GM12878 (cell line): Measurements from ENCODE around the gene FAM229A. TPM values are rescaled to one million over a fixed set of nuclear protein-coding genes. Genes with fewer than 3 reads are reported as not detected.

Experiments
- ATAC-seq: fragments of 200-7000 bp; cut with Tn5 transposase; 3 replicates; pipeline ENCODE4 v1.9.1; 2020; ENCODE audit warnings: mild to moderate bottlenecking, moderate library complexity
- BruUV-seq: library from RNA; stranded (reverse); fragments of 400-500 nt; replicated peaks from 2 replicates; lab custom pipeline; 2021; lab: Mats Ljungman, UMichigan
- CTCF ChIA-PET: fragments of 300-600 bp; sonication (Branson Sonifier 250); formaldehyde crosslinking; extraction: SDS; loops from one replicate; lab custom pipeline; 2021; ENCODE audit warnings: inconsistent platforms; lab: Yijun Ruan, JAX
- POLR2A ChIA-PET: fragments of 350-600 bp; formaldehyde crosslinking; extraction: SDS; loops from one replicate; lab custom pipeline; 2021; ENCODE audit warnings: inconsistent platforms; lab: Charles Lee
- RAD21 ChIA-PET: fragments of 300-600 bp; sonication (Branson Sonifier 250); formaldehyde crosslinking; loops from one replicate; lab custom pipeline; 2023; ENCODE audit warnings: antibody characterized with exemption; ENCODE audit not compliant: unreplicated experiment; lab: Charles Lee
- SMC1A ChIA-PET: fragments of 300-600 bp; sonication (Branson Sonifier 250); formaldehyde crosslinking; loops from one replicate; lab custom pipeline; 2023; ENCODE audit not compliant: unreplicated experiment, uncharacterized antibody; lab: Charles Lee
- DNase-seq: peaks from one replicate; pipeline ENCODE4 v3.0.0-alpha.2; 2011; ENCODE audit warnings: low read depth, low spot score
- FAIRE-seq: peaks from 3 replicates; lab custom pipeline; 2011; peaks lifted over from hg19 to GRCh38; lab: Jason Lieb, UNC
- H2AFZ ChIP-seq: 2 replicates; pipeline ENCODE4 v1.6.0; 2011; ENCODE audit warnings: low read depth, low read length, control low read depth; ENCODE audit not compliant: control insufficient read depth
- H3K27ac ChIP-seq: 2 replicates; pipeline ENCODE4 v1.5.1; 2011; ENCODE audit warnings: control low read depth; ENCODE audit not compliant: control insufficient read depth, insufficient read depth
- H3K27me3 ChIP-seq, 2 experiments: replicated peaks in 1 of 2; 2 replicates each; pipeline versions ENCODE4 v1.6.0 to v1.6.1; 2011; ENCODE audit warnings: low read length in 1 of 2; ENCODE audit not compliant: control insufficient read depth in 2 of 2, insufficient read depth in 2 of 2
- H3K36me3 ChIP-seq, 2 experiments: 2 replicates each; pipeline ENCODE4 v1.5.1; 2011; ENCODE audit warnings: low read length in 1 of 2; ENCODE audit not compliant: control insufficient read depth in 2 of 2, insufficient read depth in 2 of 2
- H3K4me1 ChIP-seq: 2 replicates; pipeline ENCODE4 v1.6.1; 2011; ENCODE audit warnings: mild to moderate bottlenecking, low read length, moderate library complexity, mixed read lengths; ENCODE audit not compliant: control insufficient read depth, insufficient read depth
- H3K4me2 ChIP-seq: 2 replicates; pipeline ENCODE4 v1.6.0; 2011; ENCODE audit warnings: control low read depth; ENCODE audit not compliant: control insufficient read depth, insufficient read depth
- H3K4me3 ChIP-seq: fragments of 200-600 bp; sonication (generic); 2 replicates; pipeline ENCODE4 v1.5.1; 2016
- H3K79me2 ChIP-seq: 2 replicates; pipeline ENCODE4 v1.6.0; 2011; ENCODE audit warnings: low read length; ENCODE audit not compliant: control insufficient read depth, insufficient read depth
- H3K9ac ChIP-seq: 2 replicates; pipeline ENCODE4 v1.8.0; 2011; ENCODE audit warnings: low read length, control low read depth, mixed read lengths; ENCODE audit not compliant: control insufficient read depth, insufficient read depth
- H3K9me3 ChIP-seq: replicated peaks from 3 replicates; pipeline ENCODE4 v1.5.1; 2011; ENCODE audit warnings: mild to moderate bottlenecking, low read length; ENCODE audit not compliant: control insufficient read depth, insufficient read depth
- H4K20me1 ChIP-seq: 2 replicates; pipeline ENCODE4 v1.6.0; 2011; ENCODE audit not compliant: control insufficient read depth, insufficient read depth
- BRCA1 ChIP-seq: IDR thresholded peaks from 2 replicates; pipeline ENCODE4 v1.6.1; 2011; ENCODE audit warnings: low read depth, low read length, improper control_type of control experiment
- ZNF274 ChIP-seq: IDR thresholded peaks from one replicate; pipeline ENCODE4 v1.8.0; 2011; ENCODE audit not compliant: insufficient read length, insufficient read depth
- WGBS: methylation state at CpG from one replicate; pipeline ENCODE4 v1.1.6; 2016; ENCODE audit warnings: low lambda C conversion rate; ENCODE audit not compliant: insufficient replicate concordance, insufficient coverage; ENCODE audit errors: missing lambda C conversion rate; 5-methylcytosine and 5-hydroxymethylcytosine counted together
- in situ Hi-C: fragments of 300-500 bp; cut with MboI; formaldehyde crosslinking; loops from 9 replicates; pipeline ENCODE4 v1.14.3; 2018; ENCODE audit warnings: mixed read lengths
- intact Hi-C: fragments of 100-400 bp; cut with micrococcal nuclease; formaldehyde crosslinking; loops from one replicate; pipeline ENCODE4 v1.14.2; 2022; ENCODE audit not compliant: unreplicated experiment
- polyA plus RNA-seq, 11 experiments: library from polyadenylated mRNA; depleted of rRNA in 4 of 11; unstranded in 6 of 11; stranded (reverse) in 5 of 11; fragments of >200 nt; fragmentation: Nextera tagmentation in 4 of 11; fragmentation: Illumina TruSeq in 1 of 11; extraction: Ambion mirVana in 4 of 11; extraction: Trizol in 1 of 11; gene quantifications; 1 replicate in 1 of 11; 2 replicates in 10 of 11; pipeline versions ENCODE4 v1.2.1 to v1.2.3, GENCODE V29; 2011 to 2016; ENCODE audit warnings: inconsistent platforms in 2 of 11, missing spikeins in 2 of 11, low read depth in 1 of 11
- total RNA-seq, 4 experiments: library from RNA; depleted of rRNA in 3 of 4; stranded (reverse); fragments of >200 nt in 3 of 4; fragmentation: Illumina TruSeq in 1 of 4; extraction: Trizol in 1 of 4; gene quantifications; 2 replicates each; pipeline versions ENCODE4 v1.2.1 to v1.2.3, GENCODE V29; 2013 to 2021
- TF ChIP-seq, protein P1 (sequence below): fragments of 450-650 bp; formaldehyde crosslinking; IDR thresholded peaks from 2 replicates; pipeline ENCODE4 v1.5.0; 2022; ENCODE audit warnings: mild to moderate bottlenecking, missing genetic modification characterization
- TF ChIP-seq, protein P2 (sequence below): fragments of 450-650 bp; IDR thresholded peaks from 2 replicates; pipeline ENCODE4 v1.6.1; 2016; ENCODE audit warnings: mild to moderate bottlenecking
- TF ChIP-seq, protein P3 (sequence below): IDR thresholded peaks from 2 replicates; pipeline ENCODE4 v1.6.1; 2012; ENCODE audit warnings: low read depth, low read length, improper control_type of control experiment

FAM229A gene
- total and polyA plus RNA-seq, 10 of the 15 experiments (the other 5 are each of a cell fraction or from before 2014, with no cell fraction given) = 0.02 to 5.3 (median 1.4) TPM; not detected in 1

DNA sequence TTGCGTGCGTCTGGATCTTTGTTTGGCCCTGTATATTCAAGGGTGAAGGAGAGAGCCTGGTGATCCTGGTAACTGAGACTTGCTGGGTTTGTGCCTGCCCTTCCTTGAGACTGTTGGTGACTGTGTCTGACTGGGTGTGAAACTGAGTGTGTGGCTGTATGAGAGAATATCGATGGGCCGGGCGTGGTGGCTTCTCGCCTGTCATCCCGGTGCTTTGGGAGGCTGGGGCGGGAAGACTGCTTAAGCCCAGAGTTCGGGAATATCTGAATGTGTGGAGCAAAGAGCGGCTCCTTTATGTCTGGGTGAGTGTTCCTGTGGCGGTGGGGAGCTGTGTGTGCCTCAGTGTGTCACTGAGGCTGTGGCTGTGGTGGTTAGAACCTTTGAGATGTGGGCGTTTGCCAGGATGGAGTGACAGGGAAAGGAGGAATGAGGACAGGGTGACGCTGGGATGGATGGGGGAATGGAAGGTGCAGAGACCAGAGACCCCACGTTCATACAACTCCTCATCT, 23.6 kb downstream of the FAM229A start:
- ChIA-PET CTCF (interaction anchor here (1.6 kb wide), 1 partner anchor 21 kb away, joined by 4 read pairs; no protein-coding TSS in a partner anchor), POLR2A (interaction anchor here (1.7 to 3.8 kb wide), 4 partner anchors 13 to 56 kb away, joined by 5 to 46 read pairs (median 16); partner anchors contain the start of gene BSDC1), SMC1A (interaction anchor here (3.3 kb wide), 1 partner anchor 62 kb away, joined by 10 read pairs; no protein-coding TSS in a partner anchor)
- H4K20me1 ChIP-seq = no peaks in the 10 kb centered on the region
- 84% methylated on average over 14 of the region's 14 CpGs for WGBS
- in situ Hi-C loops = no loop called here
- H3K27ac ChIP-seq = peak overlapping the region; percentile 81
- H3K79me2 ChIP-seq = peaks cover 18% of the 10 kb centered on the region
- no peak for ATAC-seq
- BruUV-seq = no TSS peak
- H3K4me3 ChIP-seq = no peak overlapping the region
- H2AFZ ChIP-seq = no peak overlapping the region; the same call in 1 of the 2 replicates
- H3K9me3 ChIP-seq = no peaks in the 10 kb centered on the region
- TF ChIP-seq, protein P1, sequence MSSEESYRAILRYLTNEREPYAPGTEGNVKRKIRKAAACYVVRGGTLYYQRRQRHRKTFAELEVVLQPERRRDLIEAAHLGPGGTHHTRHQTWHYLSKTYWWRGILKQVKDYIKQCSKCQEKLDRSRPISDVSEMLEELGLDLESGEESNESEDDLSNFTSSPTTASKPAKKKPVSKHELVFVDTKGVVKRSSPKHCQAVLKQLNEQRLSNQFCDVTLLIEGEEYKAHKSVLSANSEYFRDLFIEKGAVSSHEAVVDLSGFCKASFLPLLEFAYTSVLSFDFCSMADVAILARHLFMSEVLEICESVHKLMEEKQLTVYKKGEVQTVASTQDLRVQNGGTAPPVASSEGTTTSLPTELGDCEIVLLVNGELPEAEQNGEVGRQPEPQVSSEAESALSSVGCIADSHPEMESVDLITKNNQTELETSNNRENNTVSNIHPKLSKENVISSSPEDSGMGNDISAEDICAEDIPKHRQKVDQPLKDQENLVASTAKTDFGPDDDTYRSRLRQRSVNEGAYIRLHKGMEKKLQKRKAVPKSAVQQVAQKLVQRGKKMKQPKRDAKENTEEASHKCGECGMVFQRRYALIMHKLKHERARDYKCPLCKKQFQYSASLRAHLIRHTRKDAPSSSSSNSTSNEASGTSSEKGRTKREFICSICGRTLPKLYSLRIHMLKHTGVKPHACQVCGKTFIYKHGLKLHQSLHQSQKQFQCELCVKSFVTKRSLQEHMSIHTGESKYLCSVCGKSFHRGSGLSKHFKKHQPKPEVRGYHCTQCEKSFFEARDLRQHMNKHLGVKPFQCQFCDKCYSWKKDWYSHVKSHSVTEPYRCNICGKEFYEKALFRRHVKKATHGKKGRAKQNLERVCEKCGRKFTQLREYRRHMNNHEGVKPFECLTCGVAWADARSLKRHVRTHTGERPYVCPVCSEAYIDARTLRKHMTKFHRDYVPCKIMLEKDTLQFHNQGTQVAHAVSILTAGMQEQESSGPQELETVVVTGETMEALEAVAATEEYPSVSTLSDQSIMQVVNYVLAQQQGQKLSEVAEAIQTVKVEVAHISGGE (CRISPR knock-in tag) = no peak
- TF ChIP-seq BRCA1 = no peak
- TF ChIP-seq ZNF274 = no peak
- TF ChIP-seq, protein P2, sequence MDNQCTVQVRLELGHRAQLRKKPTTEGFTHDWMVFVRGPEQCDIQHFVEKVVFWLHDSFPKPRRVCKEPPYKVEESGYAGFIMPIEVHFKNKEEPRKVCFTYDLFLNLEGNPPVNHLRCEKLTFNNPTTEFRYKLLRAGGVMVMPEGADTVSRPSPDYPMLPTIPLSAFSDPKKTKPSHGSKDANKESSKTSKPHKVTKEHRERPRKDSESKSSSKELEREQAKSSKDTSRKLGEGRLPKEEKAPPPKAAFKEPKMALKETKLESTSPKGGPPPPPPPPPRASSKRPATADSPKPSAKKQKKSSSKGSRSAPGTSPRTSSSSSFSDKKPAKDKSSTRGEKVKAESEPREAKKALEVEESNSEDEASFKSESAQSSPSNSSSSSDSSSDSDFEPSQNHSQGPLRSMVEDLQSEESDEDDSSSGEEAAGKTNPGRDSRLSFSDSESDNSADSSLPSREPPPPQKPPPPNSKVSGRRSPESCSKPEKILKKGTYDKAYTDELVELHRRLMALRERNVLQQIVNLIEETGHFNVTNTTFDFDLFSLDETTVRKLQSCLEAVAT = peak; percentile 78
- TF ChIP-seq, protein P3, sequence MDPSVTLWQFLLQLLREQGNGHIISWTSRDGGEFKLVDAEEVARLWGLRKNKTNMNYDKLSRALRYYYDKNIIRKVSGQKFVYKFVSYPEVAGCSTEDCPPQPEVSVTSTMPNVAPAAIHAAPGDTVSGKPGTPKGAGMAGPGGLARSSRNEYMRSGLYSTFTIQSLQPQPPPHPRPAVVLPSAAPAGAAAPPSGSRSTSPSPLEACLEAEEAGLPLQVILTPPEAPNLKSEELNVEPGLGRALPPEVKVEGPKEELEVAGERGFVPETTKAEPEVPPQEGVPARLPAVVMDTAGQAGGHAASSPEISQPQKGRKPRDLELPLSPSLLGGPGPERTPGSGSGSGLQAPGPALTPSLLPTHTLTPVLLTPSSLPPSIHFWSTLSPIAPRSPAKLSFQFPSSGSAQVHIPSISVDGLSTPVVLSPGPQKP = no peak
- TF ChIP-seq, all 136 proteins: peak for 1
- RAD21 ChIA-PET = interaction anchor here (1.6 kb wide), 1 partner anchor 56 kb away, joined by 3 read pairs; the partner anchor contains the start of gene BSDC1
- H3K9ac ChIP-seq = peak overlapping the region; percentile 64; the same call in 1 of the 2 replicates
- H3K36me3 ChIP-seq = no peaks in the 10 kb centered on the region
- no peak for DNase-seq
- peak overlapping the region; percentile 78 for H3K4me2 ChIP-seq
- intact Hi-C loops = no loop called here
- no peaks in the 10 kb centered on the region for H3K27me3 ChIP-seq
- H3K4me1 ChIP-seq = peaks cover 60% of the 10 kb centered on the region
- FAIRE-seq = no peak
